Measurements from ENCODE around the gene FSIP1. TPM values are rescaled to one million over a fixed set of nuclear protein-coding genes. Genes with fewer than 3 reads are reported as not detected.

Gene FSIP1
- total RNA-seq, 1 donor from 2014 or later, result 0.41 TPM

- Mint-ChIP-seq H3K4me1 (ENCODE audit: unreplicated experiment) (peaks cover 37% of the 10 kb centered on the region), H3K27me3 (ENCODE audit: unreplicated experiment) (peaks cover 5% of the 10 kb centered on the region), H3K27ac (ENCODE audit: unreplicated experiment) (peak overlapping the region; percentile 34), H3K4me3 (ENCODE audit: unreplicated experiment) (no peak overlapping the region), H3K9me3 (ENCODE audit: unreplicated experiment) (no peaks in the 10 kb centered on the region), H3K36me3 (ENCODE audit: low read depth, unreplicated experiment) (no peaks in the 10 kb centered on the region)
- DNase-seq (ENCODE audit: low spot score), result no peak
- no peak for TF ChIP-seq CTCF (IDR thresholded peaks at IDR 0.05; ENCODE audit: unreplicated experiment)
These were observed 2.5 kb upstream of the FSIP1 start for GRCh38 chr15:39785139-39785538.

- no peaks in the 10 kb centered on the region for H3K9me3 Mint-ChIP-seq (ENCODE audit: unreplicated experiment)
- no peak overlapping the region for H3K4me3 Mint-ChIP-seq (ENCODE audit: unreplicated experiment)
- peaks cover 5% of the 10 kb centered on the region for H3K27me3 Mint-ChIP-seq (ENCODE audit: unreplicated experiment)
- H3K36me3 Mint-ChIP-seq (ENCODE audit: low read depth, unreplicated experiment), result no peaks in the 10 kb centered on the region
- peak overlapping the region; percentile 96 for H3K27ac Mint-ChIP-seq (ENCODE audit: unreplicated experiment)
- peaks cover 37% of the 10 kb centered on the region for H3K4me1 Mint-ChIP-seq (ENCODE audit: unreplicated experiment)
- no peak for DNase-seq (ENCODE audit: low spot score)
- no peak for TF ChIP-seq CTCF (IDR thresholded peaks at IDR 0.05; ENCODE audit: unreplicated experiment)
These were observed 2.0 kb upstream of the FSIP1 start for GRCh38 chr15:39784638-39785037.

- Mint-ChIP-seq H3K27ac (ENCODE audit: unreplicated experiment) (peak overlapping the region; percentile 96), H3K9me3 (ENCODE audit: unreplicated experiment) (no peaks in the 10 kb centered on the region), H3K4me3 (ENCODE audit: unreplicated experiment) (peak overlapping the region; percentile 90), H3K36me3 (ENCODE audit: low read depth, unreplicated experiment) (no peaks in the 10 kb centered on the region), H3K27me3 (ENCODE audit: unreplicated experiment) (peaks cover 5% of the 10 kb centered on the region), H3K4me1 (ENCODE audit: unreplicated experiment) (peaks cover 37% of the 10 kb centered on the region)
- no peak for TF ChIP-seq CTCF (IDR thresholded peaks at IDR 0.05; ENCODE audit: unreplicated experiment)
- no peak for DNase-seq (ENCODE audit: low spot score)
These were observed 1.5 kb upstream of the FSIP1 start for GRCh38 chr15:39784125-39784524.

- Mint-ChIP-seq H3K27me3 (ENCODE audit: unreplicated experiment) (peaks cover 5% of the 10 kb centered on the region), H3K9me3 (ENCODE audit: unreplicated experiment) (no peaks in the 10 kb centered on the region), H3K36me3 (ENCODE audit: low read depth, unreplicated experiment) (no peaks in the 10 kb centered on the region), H3K27ac (ENCODE audit: unreplicated experiment) (peak overlapping the region; percentile 96), H3K4me1 (ENCODE audit: unreplicated experiment) (peaks cover 37% of the 10 kb centered on the region), H3K4me3 (ENCODE audit: unreplicated experiment) (peak overlapping the region; percentile 90)
- DNase-seq (ENCODE audit: low spot score), result no peak
- no peak for TF ChIP-seq CTCF (IDR thresholded peaks at IDR 0.05; ENCODE audit: unreplicated experiment)
These were observed 691 bp upstream of the FSIP1 start for GRCh38 chr15:39783244-39783820.

GRCh38 chr15:39781967-39782302 lies 706 bp downstream of the FSIP1 start:
- no peak for TF ChIP-seq CTCF (IDR thresholded peaks at IDR 0.05; ENCODE audit: unreplicated experiment)
- Mint-ChIP-seq H3K27me3 (ENCODE audit: unreplicated experiment) (peaks cover 5% of the 10 kb centered on the region), H3K4me3 (ENCODE audit: unreplicated experiment) (peak overlapping the region; percentile 90), H3K9me3 (ENCODE audit: unreplicated experiment) (no peaks in the 10 kb centered on the region), H3K4me1 (ENCODE audit: unreplicated experiment) (peaks cover 32% of the 10 kb centered on the region), H3K36me3 (ENCODE audit: low read depth, unreplicated experiment) (no peaks in the 10 kb centered on the region), H3K27ac (ENCODE audit: unreplicated experiment) (peak overlapping the region; percentile 70)
- no peak for DNase-seq (ENCODE audit: low spot score)
